HepG2 (cell line): Measurements from ENCODE around the gene KATNB1. TPM values are rescaled to one million over a fixed set of nuclear protein-coding genes. Genes with fewer than 3 reads are reported as not detected.

ENCODE experiments used
- ATAD3A ChIP-seq: sonication (generic); formaldehyde crosslinking; IDR thresholded peaks from 2 replicates; pipeline ENCODE4 v1.4.0; 2020; ENCODE audit warnings: missing genetic modification reagents
- HDAC6 ChIP-seq: fragments of 200-600 bp; sonication (generic); IDR thresholded peaks from 2 replicates; pipeline ENCODE4 v1.7.0; 2017; ENCODE audit warnings: mild to moderate bottlenecking, antibody characterized with exemption, low read length, low read depth
- HNRNPL ChIP-seq: fragments of 200-400 bp; formaldehyde crosslinking; IDR thresholded peaks from 2 replicates; pipeline ENCODE4 v1.6.1; 2017; ENCODE audit warnings: mild to moderate bottlenecking, low read depth, low read length
- JUNB ChIP-seq: sonication (generic); formaldehyde crosslinking; IDR thresholded peaks from 2 replicates; pipeline ENCODE4 v1.8.0; 2022; ENCODE audit warnings: missing genetic modification reagents, mild to moderate bottlenecking, borderline replicate concordance
- MBD4 ChIP-seq: IDR thresholded peaks from 2 replicates; pipeline ENCODE4 v1.6.1; 2012; ENCODE audit warnings: low read length, inconsistent platforms, borderline replicate concordance
- MIXL1 ChIP-seq: IDR thresholded peaks from 2 replicates; pipeline ENCODE4 v1.6.1; 2016
- MLLT10 ChIP-seq: sonication (generic); formaldehyde crosslinking; IDR thresholded peaks from 2 replicates; pipeline ENCODE4 v1.4.0; 2020; ENCODE audit warnings: missing genetic modification reagents
- PHF5A ChIP-seq: IDR thresholded peaks from one replicate; pipeline ENCODE4 v1.6.1; 2018; ENCODE audit warnings: low read depth, missing genetic modification reagents; ENCODE audit not compliant: unreplicated experiment
- RORA ChIP-seq: sonication (generic); formaldehyde crosslinking; IDR thresholded peaks from 2 replicates; pipeline ENCODE4 v1.5.0; 2020; ENCODE audit warnings: mild to moderate bottlenecking, missing genetic modification reagents, moderate library complexity
- XBP1 ChIP-seq: sonication (generic); formaldehyde crosslinking; IDR thresholded peaks from 2 replicates; pipeline ENCODE4 v1.5.0; 2020; ENCODE audit warnings: missing genetic modification reagents
- YY1 ChIP-seq: IDR thresholded peaks from 2 replicates; pipeline ENCODE4 v1.6.1; 2011; ENCODE audit warnings: low read length, low read depth, moderate library complexity, mild to moderate bottlenecking; ENCODE audit not compliant: insufficient read depth, insufficient replicate concordance
- ZBTB21 ChIP-seq: sonication (generic); formaldehyde crosslinking; IDR thresholded peaks from 2 replicates; pipeline ENCODE4 v1.4.0; 2020; ENCODE audit warnings: missing genetic modification reagents
- ZNF607 ChIP-seq: sonication (generic); formaldehyde crosslinking; IDR thresholded peaks from 2 replicates; pipeline ENCODE4 v1.5.1; 2020; ENCODE audit warnings: missing genetic modification reagents, mild to moderate bottlenecking, borderline replicate concordance
- polyA plus RNA-seq, 8 experiments: library from polyadenylated mRNA; depleted of rRNA in 3 of 8; stranded (reverse) in 7 of 8; unstranded in 1 of 8; fragments of >200 nt; fragmentation: Illumina TruSeq in 4 of 8; extraction: Trizol in 4 of 8; gene quantifications; 2 replicates each; pipeline versions ENCODE4 v1.2.1 to v1.2.3, GENCODE V29; 2011 to 2016; ENCODE audit warnings: low read depth in 4 of 8, missing spikeins in 1 of 8, mixed read lengths in 1 of 8; ENCODE audit not compliant: insufficient read depth in 1 of 8
- total RNA-seq, 5 experiments: library from RNA; depleted of rRNA; stranded (reverse); fragments of >200 nt; fragmentation: Illumina TruSeq; extraction: Trizol; gene quantifications; 2 replicates each; pipeline ENCODE4 v1.2.3, GENCODE V29; 2016; ENCODE audit warnings: low read depth in 1 of 5
- TF ChIP-seq, protein P1 (sequence below): sonication (generic); formaldehyde crosslinking; IDR thresholded peaks from 2 replicates; pipeline ENCODE4 v1.9.0; 2021; ENCODE audit warnings: missing genetic modification reagents, borderline replicate concordance
- TF ChIP-seq, protein P2 (sequence below): IDR thresholded peaks from 2 replicates; pipeline ENCODE4 v1.4.0; 2020; ENCODE audit warnings: mild to moderate bottlenecking, missing genetic modification reagents
- TF ChIP-seq, protein P3 (sequence below): IDR thresholded peaks from 2 replicates; pipeline ENCODE4 v1.6.1; 2016; ENCODE audit warnings: control low read depth
- TF ChIP-seq, protein P4 (sequence below): sonication (generic); formaldehyde crosslinking; conservative IDR thresholded peaks from 2 replicates; pipeline ENCODE4 v1.4.0; 2020; ENCODE audit warnings: mild to moderate bottlenecking, missing genetic modification reagents, moderate library complexity
- TF ChIP-seq, protein P5 (sequence below): IDR thresholded peaks from 2 replicates; pipeline ENCODE4 v1.6.1; 2016; ENCODE audit warnings: missing genetic modification reagents, missing compliant biosample characterization

The KATNB1 gene
- total and polyA plus RNA-seq, 2 of the 13 experiments (the other 11 are each of a cell fraction or from before 2014, with no cell fraction given): 31.5 to 43.5 TPM

DNA sequence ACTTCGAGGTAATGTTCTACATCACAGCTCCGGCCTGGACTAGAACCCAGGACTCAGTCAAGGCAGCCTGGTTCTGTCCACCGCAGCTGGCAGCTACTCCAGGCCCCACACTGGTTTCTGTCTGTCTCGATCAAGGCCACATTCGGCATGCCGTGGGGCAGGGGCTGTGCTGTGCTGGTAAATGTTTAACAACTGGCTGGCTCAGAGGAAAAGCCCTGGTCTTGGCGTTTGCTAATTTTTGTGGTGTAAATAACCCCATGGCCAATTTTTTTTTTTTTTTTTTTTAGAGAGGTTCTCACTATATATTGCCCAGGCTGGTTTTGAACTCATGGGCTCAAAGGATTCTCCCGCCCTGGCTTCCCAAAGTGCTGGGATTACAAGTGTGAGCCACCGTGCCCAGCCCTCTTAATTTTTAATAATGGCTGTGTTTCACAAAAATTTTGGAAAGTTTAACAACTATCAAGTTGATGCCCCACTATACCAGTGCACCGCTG lies 41.3 kb upstream of the KATNB1 start (continued):
- TF ChIP-seq, protein P1, sequence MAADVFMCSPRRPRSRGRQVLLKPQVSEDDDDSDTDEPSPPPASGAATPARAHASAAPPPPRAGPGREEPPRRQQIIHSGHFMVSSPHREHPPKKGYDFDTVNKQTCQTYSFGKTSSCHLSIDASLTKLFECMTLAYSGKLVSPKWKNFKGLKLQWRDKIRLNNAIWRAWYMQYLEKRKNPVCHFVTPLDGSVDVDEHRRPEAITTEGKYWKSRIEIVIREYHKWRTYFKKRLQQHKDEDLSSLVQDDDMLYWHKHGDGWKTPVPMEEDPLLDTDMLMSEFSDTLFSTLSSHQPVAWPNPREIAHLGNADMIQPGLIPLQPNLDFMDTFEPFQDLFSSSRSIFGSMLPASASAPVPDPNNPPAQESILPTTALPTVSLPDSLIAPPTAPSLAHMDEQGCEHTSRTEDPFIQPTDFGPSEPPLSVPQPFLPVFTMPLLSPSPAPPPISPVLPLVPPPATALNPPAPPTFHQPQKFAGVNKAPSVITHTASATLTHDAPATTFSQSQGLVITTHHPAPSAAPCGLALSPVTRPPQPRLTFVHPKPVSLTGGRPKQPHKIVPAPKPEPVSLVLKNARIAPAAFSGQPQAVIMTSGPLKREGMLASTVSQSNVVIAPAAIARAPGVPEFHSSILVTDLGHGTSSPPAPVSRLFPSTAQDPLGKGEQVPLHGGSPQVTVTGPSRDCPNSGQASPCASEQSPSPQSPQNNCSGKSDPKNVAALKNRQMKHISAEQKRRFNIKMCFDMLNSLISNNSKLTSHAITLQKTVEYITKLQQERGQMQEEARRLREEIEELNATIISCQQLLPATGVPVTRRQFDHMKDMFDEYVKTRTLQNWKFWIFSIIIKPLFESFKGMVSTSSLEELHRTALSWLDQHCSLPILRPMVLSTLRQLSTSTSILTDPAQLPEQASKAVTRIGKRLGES (CRISPR knock-in tag): no peak
- TF ChIP-seq, protein P2, sequence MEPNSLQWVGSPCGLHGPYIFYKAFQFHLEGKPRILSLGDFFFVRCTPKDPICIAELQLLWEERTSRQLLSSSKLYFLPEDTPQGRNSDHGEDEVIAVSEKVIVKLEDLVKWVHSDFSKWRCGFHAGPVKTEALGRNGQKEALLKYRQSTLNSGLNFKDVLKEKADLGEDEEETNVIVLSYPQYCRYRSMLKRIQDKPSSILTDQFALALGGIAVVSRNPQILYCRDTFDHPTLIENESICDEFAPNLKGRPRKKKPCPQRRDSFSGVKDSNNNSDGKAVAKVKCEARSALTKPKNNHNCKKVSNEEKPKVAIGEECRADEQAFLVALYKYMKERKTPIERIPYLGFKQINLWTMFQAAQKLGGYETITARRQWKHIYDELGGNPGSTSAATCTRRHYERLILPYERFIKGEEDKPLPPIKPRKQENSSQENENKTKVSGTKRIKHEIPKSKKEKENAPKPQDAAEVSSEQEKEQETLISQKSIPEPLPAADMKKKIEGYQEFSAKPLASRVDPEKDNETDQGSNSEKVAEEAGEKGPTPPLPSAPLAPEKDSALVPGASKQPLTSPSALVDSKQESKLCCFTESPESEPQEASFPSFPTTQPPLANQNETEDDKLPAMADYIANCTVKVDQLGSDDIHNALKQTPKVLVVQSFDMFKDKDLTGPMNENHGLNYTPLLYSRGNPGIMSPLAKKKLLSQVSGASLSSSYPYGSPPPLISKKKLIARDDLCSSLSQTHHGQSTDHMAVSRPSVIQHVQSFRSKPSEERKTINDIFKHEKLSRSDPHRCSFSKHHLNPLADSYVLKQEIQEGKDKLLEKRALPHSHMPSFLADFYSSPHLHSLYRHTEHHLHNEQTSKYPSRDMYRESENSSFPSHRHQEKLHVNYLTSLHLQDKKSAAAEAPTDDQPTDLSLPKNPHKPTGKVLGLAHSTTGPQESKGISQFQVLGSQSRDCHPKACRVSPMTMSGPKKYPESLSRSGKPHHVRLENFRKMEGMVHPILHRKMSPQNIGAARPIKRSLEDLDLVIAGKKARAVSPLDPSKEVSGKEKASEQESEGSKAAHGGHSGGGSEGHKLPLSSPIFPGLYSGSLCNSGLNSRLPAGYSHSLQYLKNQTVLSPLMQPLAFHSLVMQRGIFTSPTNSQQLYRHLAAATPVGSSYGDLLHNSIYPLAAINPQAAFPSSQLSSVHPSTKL (CRISPR knock-in tag): peak; percentile 67
- TF ChIP-seq PHF5A (CRISPR knock-in tag) (no peak), HDAC6 (no peak), MIXL1 (CRISPR knock-in tag) (no peak), HNRNPL (no peak), YY1 (no peak), MBD4 (no peak), JUNB (no peak), XBP1 (CRISPR knock-in tag) (no peak), ZBTB21 (no peak), RORA (CRISPR knock-in tag) (no peak), MLLT10 (CRISPR knock-in tag) (no peak), ATAD3A (CRISPR knock-in tag) (no peak), ZNF607 (CRISPR knock-in tag) (no peak)
- TF ChIP-seq, protein P3, sequence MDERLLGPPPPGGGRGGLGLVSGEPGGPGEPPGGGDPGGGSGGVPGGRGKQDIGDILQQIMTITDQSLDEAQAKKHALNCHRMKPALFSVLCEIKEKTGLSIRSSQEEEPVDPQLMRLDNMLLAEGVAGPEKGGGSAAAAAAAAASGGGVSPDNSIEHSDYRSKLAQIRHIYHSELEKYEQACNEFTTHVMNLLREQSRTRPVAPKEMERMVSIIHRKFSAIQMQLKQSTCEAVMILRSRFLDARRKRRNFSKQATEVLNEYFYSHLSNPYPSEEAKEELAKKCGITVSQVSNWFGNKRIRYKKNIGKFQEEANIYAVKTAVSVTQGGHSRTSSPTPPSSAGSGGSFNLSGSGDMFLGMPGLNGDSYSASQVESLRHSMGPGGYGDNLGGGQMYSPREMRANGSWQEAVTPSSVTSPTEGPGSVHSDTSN: no peak
- TF ChIP-seq, protein P4, sequence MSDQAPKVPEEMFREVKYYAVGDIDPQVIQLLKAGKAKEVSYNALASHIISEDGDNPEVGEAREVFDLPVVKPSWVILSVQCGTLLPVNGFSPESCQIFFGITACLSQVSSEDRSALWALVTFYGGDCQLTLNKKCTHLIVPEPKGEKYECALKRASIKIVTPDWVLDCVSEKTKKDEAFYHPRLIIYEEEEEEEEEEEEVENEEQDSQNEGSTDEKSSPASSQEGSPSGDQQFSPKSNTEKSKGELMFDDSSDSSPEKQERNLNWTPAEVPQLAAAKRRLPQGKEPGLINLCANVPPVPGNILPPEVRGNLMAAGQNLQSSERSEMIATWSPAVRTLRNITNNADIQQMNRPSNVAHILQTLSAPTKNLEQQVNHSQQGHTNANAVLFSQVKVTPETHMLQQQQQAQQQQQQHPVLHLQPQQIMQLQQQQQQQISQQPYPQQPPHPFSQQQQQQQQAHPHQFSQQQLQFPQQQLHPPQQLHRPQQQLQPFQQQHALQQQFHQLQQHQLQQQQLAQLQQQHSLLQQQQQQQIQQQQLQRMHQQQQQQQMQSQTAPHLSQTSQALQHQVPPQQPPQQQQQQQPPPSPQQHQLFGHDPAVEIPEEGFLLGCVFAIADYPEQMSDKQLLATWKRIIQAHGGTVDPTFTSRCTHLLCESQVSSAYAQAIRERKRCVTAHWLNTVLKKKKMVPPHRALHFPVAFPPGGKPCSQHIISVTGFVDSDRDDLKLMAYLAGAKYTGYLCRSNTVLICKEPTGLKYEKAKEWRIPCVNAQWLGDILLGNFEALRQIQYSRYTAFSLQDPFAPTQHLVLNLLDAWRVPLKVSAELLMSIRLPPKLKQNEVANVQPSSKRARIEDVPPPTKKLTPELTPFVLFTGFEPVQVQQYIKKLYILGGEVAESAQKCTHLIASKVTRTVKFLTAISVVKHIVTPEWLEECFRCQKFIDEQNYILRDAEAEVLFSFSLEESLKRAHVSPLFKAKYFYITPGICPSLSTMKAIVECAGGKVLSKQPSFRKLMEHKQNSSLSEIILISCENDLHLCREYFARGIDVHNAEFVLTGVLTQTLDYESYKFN (CRISPR knock-in tag): peak; percentile 90
- TF ChIP-seq, protein P5, sequence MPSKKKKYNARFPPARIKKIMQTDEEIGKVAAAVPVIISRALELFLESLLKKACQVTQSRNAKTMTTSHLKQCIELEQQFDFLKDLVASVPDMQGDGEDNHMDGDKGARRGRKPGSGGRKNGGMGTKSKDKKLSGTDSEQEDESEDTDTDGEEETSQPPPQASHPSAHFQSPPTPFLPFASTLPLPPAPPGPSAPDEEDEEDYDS: peak; percentile 55; the same call in 1 of the 2 replicates
